PFSK-1 (cell line): ENCODE results near the gene NUP210L.

ENCODE experiments used
- FOXP2 ChIP-seq: optimal IDR thresholded peaks from 2 replicates; pipeline ENCODE3; 2011; ENCODE audit warnings: borderline replicate concordance, control low read depth, inconsistent platforms; ENCODE audit not compliant: insufficient read depth; ENCODE audit errors: extremely low read length, extremely low read depth
- POLR2AphosphoS5 ChIP-seq: IDR thresholded peaks from 2 replicates; pipeline ENCODE4 v1.6.1; 2012; ENCODE audit warnings: low read depth, mild to moderate bottlenecking, control low read depth, low read length, moderate library complexity
- REST ChIP-seq, 2 experiments: IDR thresholded peaks; 2 replicates each; pipeline versions ENCODE4 v1.6.1 to v1.8.0; 2011 to 2012; ENCODE audit warnings: low read depth in 2 of 2, low read length in 2 of 2, control low read depth in 1 of 2, inconsistent platforms in 1 of 2, mild to moderate bottlenecking in 1 of 2, moderate library complexity in 1 of 2; ENCODE audit not compliant: insufficient read depth in 1 of 2
- SIN3A ChIP-seq: IDR thresholded peaks from 2 replicates; pipeline ENCODE4 v1.6.1; 2012; ENCODE audit warnings: mild to moderate bottlenecking, low read length, moderate library complexity, borderline replicate concordance; ENCODE audit not compliant: insufficient read depth
- TAF1 ChIP-seq: IDR thresholded peaks from 2 replicates; pipeline ENCODE4 v1.6.1; 2012; ENCODE audit warnings: low read length, control low read depth, borderline replicate concordance; ENCODE audit not compliant: insufficient read depth

GRCh38 chr1:153967107-153967999 is 187.5 kb downstream of the NUP210L start, which contains the start of gene CREB3L4:
- TF ChIP-seq POLR2AphosphoS5 (peak; percentile 89), REST (IDR thresholded peaks at IDR 0.05; ENCODE audit: insufficient read depth in 1 of 2, low read depth in 2 of 2, low read length in 2 of 2) (no peak; a peak in 1 of 4 replicates), TAF1 (peak; percentile 62; the same call in 1 of the 2 replicates), SIN3A (peak; percentile 61; the same call in 1 of the 2 replicates), FOXP2 (no peak)
